IPS-18a (cell line): ENCODE results near the gene PRSS50.

ENCODE experiments used
- H3K27ac ChIP-seq: one replicate; pipeline ENCODE4 v1.5.1; 2013; ENCODE audit warnings: low read length
- H3K27me3 ChIP-seq: one replicate; pipeline ENCODE4 v1.6.1; 2013; ENCODE audit warnings: mild to moderate bottlenecking, low read length; ENCODE audit not compliant: control insufficient read depth, insufficient read depth
- H3K36me3 ChIP-seq: one replicate; pipeline ENCODE4 v1.6.1; 2013; ENCODE audit warnings: low read depth, low read length; ENCODE audit not compliant: control insufficient read depth
- H3K4me1 ChIP-seq: one replicate; pipeline ENCODE4 v1.6.1; 2013; ENCODE audit warnings: low read depth, low read length; ENCODE audit not compliant: control insufficient read depth
- H3K4me3 ChIP-seq: one replicate; pipeline ENCODE4 v1.5.1; 2013; ENCODE audit warnings: low read length
- H3K9ac ChIP-seq: one replicate; pipeline ENCODE4 v1.6.1; 2013; ENCODE audit warnings: mild to moderate bottlenecking, low read length, moderate library complexity
- H3K9me3 ChIP-seq: one replicate; pipeline ENCODE4 v1.6.1; 2013; ENCODE audit warnings: low read depth, low read length; ENCODE audit not compliant: control insufficient read depth

Gene PRSS50

DNA sequence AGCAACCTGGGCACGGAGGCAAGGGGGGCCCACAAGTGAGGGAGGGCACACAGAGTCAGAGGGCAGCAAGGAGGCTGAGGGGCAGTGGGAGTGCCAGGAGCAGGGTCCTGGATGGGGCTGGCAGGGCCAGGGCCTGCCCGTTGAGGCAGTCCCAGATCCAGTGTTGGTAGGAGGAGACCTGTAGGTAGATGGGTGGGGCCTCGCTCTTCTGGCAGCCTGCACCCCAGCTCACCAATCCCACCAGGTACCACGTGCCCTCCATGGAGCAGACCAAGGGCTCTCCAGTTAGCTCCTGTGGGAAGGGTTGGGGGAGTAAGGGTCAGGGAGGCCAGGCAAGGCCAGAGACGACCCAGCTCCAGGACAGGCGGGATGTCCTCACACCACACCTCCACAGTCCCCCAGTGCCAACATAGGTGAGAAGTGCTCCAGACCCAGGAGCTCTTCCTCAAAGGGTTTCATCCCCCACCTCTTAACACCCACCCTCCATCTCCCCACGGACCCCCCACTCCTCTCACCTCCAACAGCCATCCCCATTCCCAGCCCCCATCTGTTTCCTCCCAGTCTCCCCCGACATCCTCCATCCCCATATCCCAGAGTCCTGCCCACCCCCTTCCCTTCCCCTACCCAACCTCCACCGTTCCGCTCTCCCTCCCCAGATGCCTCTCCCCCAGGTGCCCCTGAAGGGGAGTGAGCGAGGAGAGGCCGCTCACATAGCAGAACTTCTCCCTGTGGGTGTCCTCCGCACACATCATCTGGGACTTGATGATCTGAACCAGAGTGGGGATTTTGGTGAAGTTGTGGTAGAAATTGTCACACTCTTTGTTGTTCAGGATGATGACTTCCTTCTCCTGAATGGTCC lies 5.2 kb downstream of the PRSS50 start:
- H3K4me1 ChIP-seq, result no peaks in the 10 kb centered on the region
- H3K27ac ChIP-seq, result no peak overlapping the region
- H3K36me3 ChIP-seq, result no peaks in the 10 kb centered on the region
- H3K9ac ChIP-seq, result no peak overlapping the region
- H3K27me3 ChIP-seq, result no peaks in the 10 kb centered on the region
- H3K9me3 ChIP-seq, result no peaks in the 10 kb centered on the region
- no peak overlapping the region for H3K4me3 ChIP-seq

DNA sequence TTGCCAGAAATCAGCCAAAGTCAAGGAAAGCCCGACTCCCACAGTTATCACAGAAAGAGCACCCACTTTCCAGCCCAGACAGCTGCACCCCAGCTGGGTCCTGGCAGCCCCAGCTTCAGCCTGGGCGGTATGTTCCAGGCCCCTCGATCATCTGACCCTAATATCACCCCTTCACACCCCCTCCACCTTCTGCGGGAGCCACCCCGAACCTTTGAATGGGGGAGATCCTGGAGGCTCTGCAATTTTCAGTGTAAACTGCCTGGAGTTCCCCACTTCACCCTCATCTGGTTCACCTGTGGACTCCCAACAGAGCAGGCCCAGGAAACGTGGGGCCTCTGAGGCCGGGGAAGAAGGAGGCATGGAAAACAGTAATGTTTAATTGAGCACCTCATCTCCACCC lies 5.9 kb downstream of the PRSS50 start:
- no peaks in the 10 kb centered on the region for H3K4me1 ChIP-seq

DNA sequence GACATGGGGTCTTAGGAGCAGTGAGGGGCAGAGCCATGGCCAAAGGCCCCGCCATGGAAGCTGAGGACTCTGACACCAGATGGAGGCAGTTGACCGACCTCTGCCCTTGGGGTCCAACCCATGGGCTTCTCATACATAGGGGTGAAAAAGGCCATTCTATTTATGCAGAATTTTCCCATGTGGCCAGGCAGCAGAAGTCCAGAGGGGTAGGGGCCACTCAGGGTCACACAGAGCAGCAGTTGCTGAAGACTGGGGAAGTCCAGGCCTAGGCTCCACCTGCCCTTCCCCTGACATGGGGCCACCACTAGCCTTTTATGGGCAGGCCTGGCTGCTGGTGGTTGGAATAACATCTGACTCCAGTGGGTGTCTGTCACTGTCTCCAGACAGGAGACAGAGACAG lies 6.4 kb downstream of the PRSS50 start:
- Histone ChIP-seq H3K4me3 (no peak overlapping the region), H3K9me3 (no peaks in the 10 kb centered on the region), H3K36me3 (no peaks in the 10 kb centered on the region), H3K27me3 (no peaks in the 10 kb centered on the region), H3K27ac (no peak overlapping the region), H3K9ac (no peak overlapping the region), H3K4me1 (no peaks in the 10 kb centered on the region)

More for the DNA sequence above, 5.9 kb downstream of the PRSS50 start:
- Histone ChIP-seq H3K9ac (no peak overlapping the region), H3K4me3 (no peak overlapping the region), H3K27me3 (no peaks in the 10 kb centered on the region), H3K27ac (no peak overlapping the region), H3K9me3 (no peaks in the 10 kb centered on the region), H3K36me3 (no peaks in the 10 kb centered on the region)

DNA sequence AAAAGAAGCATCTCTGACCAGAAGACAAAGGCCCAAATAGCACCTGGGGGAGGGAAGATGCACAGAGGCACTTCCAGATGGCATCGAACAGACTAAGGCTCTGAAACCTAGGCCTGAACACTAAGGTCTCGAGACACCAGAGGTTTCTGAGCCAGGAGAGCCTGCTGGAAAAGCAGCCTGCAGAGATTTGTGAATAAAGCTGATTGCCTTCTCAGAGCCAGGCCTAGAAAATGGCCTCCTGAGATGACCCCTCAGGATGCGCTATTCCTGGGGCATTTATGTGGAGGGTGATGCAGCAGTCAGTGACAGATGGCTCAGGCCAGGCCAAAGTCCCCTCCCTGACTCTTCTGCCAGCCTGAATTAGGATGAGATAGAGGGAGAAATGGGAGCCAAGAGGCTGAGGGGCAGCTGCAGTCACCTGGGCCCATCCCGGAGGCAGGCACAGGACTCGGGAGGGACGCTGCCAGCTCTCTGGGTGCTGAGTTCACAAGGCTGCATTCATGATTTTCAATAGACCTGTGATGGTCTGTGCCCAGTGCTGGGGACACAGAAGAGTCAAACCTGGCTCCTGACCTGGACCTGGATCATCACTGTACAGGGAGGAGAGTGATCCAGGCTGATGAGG lies 6.9 kb downstream of the PRSS50 start:
- H3K36me3 ChIP-seq, result no peaks in the 10 kb centered on the region

DNA sequence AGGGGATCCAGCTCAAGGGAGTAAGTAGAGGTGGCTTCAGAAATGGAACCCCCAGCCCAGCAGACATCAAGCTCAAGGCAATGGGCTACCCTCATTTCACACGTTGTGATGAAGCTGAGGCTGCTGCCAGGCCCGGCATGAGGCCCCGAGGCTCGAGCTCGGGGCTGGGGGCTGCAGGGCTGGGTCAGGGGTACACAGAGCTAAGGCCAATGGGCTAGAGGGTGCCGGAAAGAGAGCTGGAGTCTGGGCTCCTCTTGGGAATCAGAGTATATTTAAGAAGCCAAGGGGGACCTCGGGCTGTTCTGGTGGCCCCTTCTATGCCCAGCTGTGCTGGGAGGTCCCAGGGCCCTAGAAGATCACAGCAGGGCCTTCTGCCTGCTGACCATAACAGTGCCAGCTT lies 7.4 kb downstream of the PRSS50 start:
- Histone ChIP-seq H3K9ac (no peak overlapping the region), H3K36me3 (no peaks in the 10 kb centered on the region), H3K27ac (no peak overlapping the region), H3K9me3 (no peaks in the 10 kb centered on the region), H3K4me1 (no peaks in the 10 kb centered on the region), H3K27me3 (no peaks in the 10 kb centered on the region), H3K4me3 (no peak overlapping the region)

More for the DNA sequence above, 6.9 kb downstream of the PRSS50 start:
- H3K27ac ChIP-seq, result no peak overlapping the region
- no peak overlapping the region for H3K9ac ChIP-seq
- no peaks in the 10 kb centered on the region for H3K4me1 ChIP-seq
- H3K4me3 ChIP-seq, result no peak overlapping the region
- H3K9me3 ChIP-seq, result no peaks in the 10 kb centered on the region
- H3K27me3 ChIP-seq, result no peaks in the 10 kb centered on the region

DNA sequence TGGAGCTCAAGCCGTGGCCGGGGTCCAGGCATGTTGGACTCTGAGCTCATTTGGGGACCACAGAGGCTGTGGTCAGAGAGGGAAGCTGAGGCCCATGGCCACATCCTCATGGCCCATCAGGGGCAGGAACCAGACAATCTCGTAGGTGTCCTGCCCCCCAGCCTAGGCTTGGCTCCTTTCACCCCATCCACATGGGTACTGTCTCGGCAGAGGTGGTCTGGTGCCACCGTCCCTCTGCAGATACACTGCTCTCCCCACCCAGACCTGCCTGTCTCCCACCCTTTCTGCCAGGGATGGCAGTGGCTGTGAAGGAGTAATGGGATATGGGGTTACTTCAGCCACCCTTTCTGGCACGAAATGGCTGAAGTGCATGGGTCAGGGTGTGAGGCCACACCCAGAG lies 7.9 kb downstream of the PRSS50 start:
- Histone ChIP-seq H3K4me1 (no peaks in the 10 kb centered on the region), H3K9me3 (no peaks in the 10 kb centered on the region), H3K9ac (no peak overlapping the region), H3K27me3 (no peaks in the 10 kb centered on the region), H3K36me3 (no peaks in the 10 kb centered on the region), H3K4me3 (no peak overlapping the region), H3K27ac (no peak overlapping the region)

DNA sequence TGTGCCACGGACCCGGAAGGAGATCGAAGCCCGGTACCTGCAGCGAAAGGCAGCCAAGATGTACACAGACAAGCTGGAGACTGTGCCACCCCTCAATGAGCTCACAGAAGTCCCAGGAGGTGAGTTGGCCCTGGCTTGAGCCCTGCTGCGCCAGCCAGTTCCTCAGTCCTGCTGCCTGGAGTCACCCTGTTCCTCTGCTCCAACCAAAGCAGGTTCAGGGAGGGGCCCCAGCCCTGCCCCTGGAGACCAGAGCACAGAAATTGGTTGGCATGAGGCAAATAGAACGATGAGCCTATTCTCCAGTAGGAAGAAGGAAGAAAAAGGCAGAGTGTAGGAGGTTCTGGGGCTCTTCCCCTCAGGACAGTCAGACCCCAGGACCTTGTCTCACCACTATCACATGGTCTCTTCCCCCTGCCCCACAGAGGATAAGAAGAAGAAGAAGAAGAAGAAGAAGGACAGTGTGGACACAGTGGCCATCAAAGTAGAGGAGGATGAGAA lies 8.5 kb downstream of the PRSS50 start:
- no peak overlapping the region for H3K4me3 ChIP-seq
- no peaks in the 10 kb centered on the region for H3K9me3 ChIP-seq
- H3K27ac ChIP-seq, result no peak overlapping the region
- H3K4me1 ChIP-seq, result no peaks in the 10 kb centered on the region
- no peaks in the 10 kb centered on the region for H3K27me3 ChIP-seq
- no peak overlapping the region for H3K9ac ChIP-seq
- no peaks in the 10 kb centered on the region for H3K36me3 ChIP-seq

DNA sequence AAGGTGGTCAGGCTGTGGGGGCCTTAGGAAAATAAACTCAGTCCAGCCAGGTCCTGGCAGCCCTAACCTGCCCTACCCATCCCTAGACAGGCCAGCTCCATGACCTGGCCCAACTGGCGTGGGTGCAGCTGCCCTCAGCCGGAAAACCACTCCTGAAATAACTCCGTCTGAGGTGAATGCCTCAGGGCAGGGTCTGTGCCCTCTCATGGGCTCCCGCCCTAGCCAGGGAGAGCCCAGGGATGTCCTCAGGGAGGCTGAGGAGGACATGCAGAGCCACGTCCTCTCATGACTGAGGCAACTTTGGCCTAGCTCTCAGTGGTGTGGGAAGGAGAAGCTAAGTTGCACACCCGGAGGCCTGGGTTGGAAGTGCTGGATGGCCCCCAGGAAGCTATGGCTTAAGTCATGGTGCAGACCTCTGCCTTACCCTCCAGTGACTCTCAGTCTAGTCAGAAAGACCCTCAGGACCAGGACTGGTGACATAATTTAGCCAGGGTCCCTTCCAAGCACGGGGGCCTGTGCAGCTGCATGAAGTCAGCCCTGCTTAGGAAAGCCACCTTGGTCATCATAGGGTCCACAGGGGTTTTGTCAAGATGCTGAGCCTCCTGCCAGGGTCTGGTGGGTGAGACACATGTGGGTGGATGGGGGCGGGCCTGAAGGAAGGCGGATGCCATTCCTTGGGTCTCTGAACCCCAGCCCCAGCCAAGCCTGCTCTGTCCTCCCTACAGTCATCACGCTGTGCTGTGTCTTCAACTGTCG lies 9.1 kb downstream of the PRSS50 start:
- Histone ChIP-seq H3K4me1 (no peaks in the 10 kb centered on the region), H3K4me3 (no peak overlapping the region), H3K9ac (no peak overlapping the region), H3K9me3 (no peaks in the 10 kb centered on the region), H3K36me3 (no peaks in the 10 kb centered on the region), H3K27ac (no peak overlapping the region), H3K27me3 (no peaks in the 10 kb centered on the region)

DNA sequence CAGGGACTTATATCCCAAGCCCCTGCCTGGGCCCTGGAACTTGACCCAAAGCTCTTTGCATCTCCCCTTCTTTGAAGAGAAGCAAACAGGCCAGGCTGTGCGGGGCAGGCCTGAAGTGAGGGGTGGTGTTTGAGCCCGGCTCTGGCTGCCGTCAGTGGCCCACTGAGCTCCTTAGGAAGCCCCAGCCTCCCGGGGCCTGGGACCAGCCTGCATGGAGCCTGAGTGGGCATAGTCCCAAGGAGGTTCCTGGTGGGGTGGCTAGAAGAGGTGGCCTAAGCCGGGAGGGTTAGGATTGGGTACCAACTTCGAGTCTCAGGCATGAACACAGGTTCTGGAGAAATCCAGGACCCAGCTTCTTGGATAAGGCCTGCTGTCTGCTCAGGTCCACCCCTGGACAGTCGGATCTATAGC lies 10.1 kb downstream of the PRSS50 start:
- Histone ChIP-seq H3K9ac (no peak overlapping the region), H3K4me1 (no peaks in the 10 kb centered on the region), H3K27ac (no peak overlapping the region), H3K9me3 (no peaks in the 10 kb centered on the region), H3K4me3 (no peak overlapping the region), H3K27me3 (peaks cover 3% of the 10 kb centered on the region), H3K36me3 (no peaks in the 10 kb centered on the region)

DNA sequence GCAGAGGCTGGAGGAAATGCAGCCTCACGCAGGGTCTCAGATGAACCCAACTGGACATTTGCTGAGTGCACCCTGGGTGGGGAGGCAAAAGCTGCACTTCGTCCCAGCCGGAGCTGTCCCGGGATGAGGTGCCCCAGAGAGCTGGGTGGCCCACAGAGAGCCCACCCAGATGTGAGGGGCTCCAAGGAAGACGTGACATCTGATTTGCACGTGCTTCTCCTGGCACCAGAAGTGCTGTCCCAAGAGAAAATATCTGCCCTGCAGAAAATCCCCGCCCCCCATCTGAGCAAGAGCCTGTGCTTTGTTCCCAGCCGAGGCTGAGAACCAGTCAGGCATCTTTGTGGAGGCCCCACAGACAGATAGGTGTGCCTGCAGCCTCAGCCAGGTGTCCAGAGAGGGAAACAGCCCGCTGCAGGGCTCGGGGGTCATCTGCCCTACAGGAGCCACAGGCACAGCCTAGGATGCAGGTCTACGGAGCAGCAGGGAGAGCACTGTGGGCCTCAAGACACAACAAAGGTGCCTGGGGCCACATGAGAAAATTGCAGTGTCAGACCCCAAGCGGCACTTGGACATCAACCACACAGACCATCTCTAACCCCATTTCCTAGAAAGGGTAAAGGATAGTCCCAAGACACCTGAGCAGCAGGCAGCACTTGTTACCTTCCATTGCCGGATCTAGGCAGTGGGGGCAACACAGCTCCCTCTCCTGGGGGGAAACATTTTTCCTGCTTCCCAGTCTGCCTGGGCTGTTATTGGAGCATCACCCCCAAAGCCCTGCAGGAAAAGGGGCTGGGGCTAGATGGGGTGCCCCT lies 10.7 kb downstream of the PRSS50 start:
- Histone ChIP-seq H3K4me3 (no peak overlapping the region), H3K9ac (no peak overlapping the region), H3K9me3 (no peaks in the 10 kb centered on the region), H3K4me1 (no peaks in the 10 kb centered on the region), H3K36me3 (no peaks in the 10 kb centered on the region), H3K27me3 (peaks cover 9% of the 10 kb centered on the region), H3K27ac (no peak overlapping the region)
